Body of pancreas (tissue), 4 donors: ENCODE data around the gene ANO2. TPM values are rescaled to one million over a fixed set of nuclear protein-coding genes. Genes with fewer than 3 reads are reported as not detected.

Source experiments
- ATAC-seq: fragments of 150-250 bp; one replicate; pipeline ENCODE4 v1.9.1; 2016
- DNase-seq, 4 donors: peaks; one replicate each; pipeline ENCODE4 v3.0.0-alpha.2; 2019
- H3K27ac ChIP-seq, 4 donors: fragments of 200-600 bp; sonication (generic); 1 replicate in 3 of 4; 2 replicates in 1 of 4; pipeline versions ENCODE4 v1.5.1 to v1.6.1; 2016 to 2019; ENCODE audit warnings: mild to moderate bottlenecking in 1 of 4, mixed read lengths in 1 of 4, moderate library complexity in 1 of 4
- H3K27me3 ChIP-seq, 2 donors: fragments of 200-600 bp; sonication (generic); one replicate each; pipeline ENCODE4 v1.6.0; 2016; ENCODE audit warnings: mild to moderate bottlenecking in 1 of 2
- H3K36me3 ChIP-seq, 2 donors: fragments of 200-600 bp; sonication (generic); replicated peaks in 1 of 2; 2 replicates each; pipeline ENCODE4 v1.5.1; 2016; ENCODE audit warnings: low read depth in 2 of 2; ENCODE audit not compliant: insufficient read depth in 1 of 2
- H3K4me1 ChIP-seq: fragments of 200-600 bp; sonication (generic); one replicate; pipeline ENCODE4 v1.6.0; 2016
- H3K4me3 ChIP-seq, 2 donors: fragments of 200-600 bp; sonication (generic); 1 replicate in 1 of 2; 2 replicates in 1 of 2; pipeline ENCODE4 v1.5.1; 2016 to 2019
- H3K9me3 ChIP-seq, 3 donors: fragments of 200-600 bp; sonication (generic); 1 replicate in 2 of 3; 2 replicates in 1 of 3; pipeline ENCODE4 v1.5.1; 2016
- CTCF ChIP-seq, 7 experiments: fragments of 450-650 bp in 4 of 7; fragments of 200-600 bp in 3 of 7; sonication (generic) in 3 of 7; IDR thresholded peaks; one replicate each; pipeline ENCODE4 v1.5.1; 2016 to 2019; ENCODE audit warnings: antibody characterized with exemption in 7 of 7
- POLR2A ChIP-seq, 3 donors: fragments of 450-650 bp; IDR thresholded peaks; one replicate each; pipeline ENCODE4 v1.6.1; 2016; ENCODE audit warnings: antibody characterized with exemption in 3 of 3, mild to moderate bottlenecking in 2 of 3
- WGBS, 2 donors: methylation state at CpG; one replicate each; pipeline ENCODE4 v1.1.5; 2017; 5-methylcytosine and 5-hydroxymethylcytosine counted together
- intact Hi-C: fragments of 100-400 bp; cut with DNase I; formaldehyde crosslinking; loops from one replicate; pipeline ENCODE4 v1.15.1; 2023
- total RNA-seq, 2 donors: library from RNA; depleted of rRNA; stranded (reverse); fragments of >200 nt; gene quantifications; one replicate each; pipeline ENCODE4 v1.1.0, GENCODE V29; 2016

The ANO2 gene
- total RNA-seq, 2 donors from 2014 or later: 2.1 to 4.3 TPM

- WGBS, 2 donors: 58 to 80% methylated on average over 1 of the region's 1 CpG
- DNase-seq: no peak
- H3K4me3 ChIP-seq: no peak overlapping the region
- H3K36me3 ChIP-seq: no peaks in the 10 kb centered on the region
- no peak for TF ChIP-seq POLR2A (IDR thresholded peaks at IDR 0.05)
- TF ChIP-seq CTCF (IDR thresholded peaks at IDR 0.05): no peak
- H3K27me3 ChIP-seq: no peaks in the 10 kb centered on the region
- H3K9me3 ChIP-seq: no peaks in the 10 kb centered on the region
- intact Hi-C loops: no loop called here
- H3K27ac ChIP-seq: no peak overlapping the region
- no peaks in the 10 kb centered on the region for H3K4me1 ChIP-seq
- no peak for ATAC-seq
Measured at GRCh38 chr12:5864972-5865371, 80.1 kb downstream of the ANO2 start.

- no peak for TF ChIP-seq POLR2A (IDR thresholded peaks at IDR 0.05)
- no peak for TF ChIP-seq CTCF (IDR thresholded peaks at IDR 0.05)
- H3K27ac ChIP-seq: no peak overlapping the region
- H3K9me3 ChIP-seq: no peaks in the 10 kb centered on the region
- H3K27me3 ChIP-seq: no peaks in the 10 kb centered on the region
- no peak overlapping the region for H3K4me3 ChIP-seq
- ATAC-seq: no peak
- 69 to 77% methylated on average over 3 of the region's 3 CpGs for WGBS, 2 donors
- no peak for DNase-seq
- intact Hi-C loops: no loop called here
- no peaks in the 10 kb centered on the region for H3K4me1 ChIP-seq
- H3K36me3 ChIP-seq: no peaks in the 10 kb centered on the region
Measured at GRCh38 chr12:5864301-5864700, 80.8 kb downstream of the ANO2 start.

- ATAC-seq: no peak
- 38 to 54% methylated on average over 10 of the region's 10 CpGs for WGBS, 2 donors
- Histone ChIP-seq H3K36me3 (no peaks in the 10 kb centered on the region), H3K4me1 (no peaks in the 10 kb centered on the region), H3K9me3 (no peaks in the 10 kb centered on the region), H3K27ac (no peak overlapping the region), H3K4me3 (no peak overlapping the region), H3K27me3 (no peaks in the 10 kb centered on the region)
- TF ChIP-seq CTCF (IDR thresholded peaks at IDR 0.05): no peak
- TF ChIP-seq POLR2A (IDR thresholded peaks at IDR 0.05): no peak
- no peak for DNase-seq
- intact Hi-C loops: no loop called here
Measured at GRCh38 chr12:5861416-5861815, 83.6 kb downstream of the ANO2 start.

- Histone ChIP-seq H3K36me3 (no peaks in the 10 kb centered on the region), H3K4me1 (no peaks in the 10 kb centered on the region), H3K4me3 (no peak overlapping the region), H3K27ac (no peak overlapping the region), H3K27me3 (no peaks in the 10 kb centered on the region), H3K9me3 (no peaks in the 10 kb centered on the region)
- no peak for DNase-seq
- intact Hi-C loops: no loop called here
- TF ChIP-seq CTCF (IDR thresholded peaks at IDR 0.05): no peak
- TF ChIP-seq POLR2A (IDR thresholded peaks at IDR 0.05): no peak
- WGBS, 2 donors: 11 to 20% methylated on average over 4 of the region's 4 CpGs
- ATAC-seq: no peak
Measured at GRCh38 chr12:5856692-5857091, 88.4 kb downstream of the ANO2 start.

GRCh38 chr12:5846950-5847349 is 98.1 kb downstream of the ANO2 start:
- WGBS, 2 donors: 64 to 65% methylated on average over 1 of the region's 1 CpG
- no peak for TF ChIP-seq CTCF (IDR thresholded peaks at IDR 0.05)
- no peak for TF ChIP-seq POLR2A (IDR thresholded peaks at IDR 0.05)
- no peak for ATAC-seq

More at GRCh38 chr12:5846950-5847349, 98.1 kb downstream of the ANO2 start:
- H3K9me3 ChIP-seq: no peaks in the 10 kb centered on the region
- no peak overlapping the region for H3K27ac ChIP-seq
- no peaks in the 10 kb centered on the region for H3K36me3 ChIP-seq
- no peak overlapping the region for H3K4me3 ChIP-seq
- H3K27me3 ChIP-seq: no peaks in the 10 kb centered on the region
- no peak for DNase-seq
- no peaks in the 10 kb centered on the region for H3K4me1 ChIP-seq
- intact Hi-C loops: no loop called here
